Measurements from ENCODE around the gene FABP1. TPM values are rescaled to one million over a fixed set of nuclear protein-coding genes. Genes with fewer than 3 reads are reported as not detected.

The FABP1 gene
- total RNA-seq, 6 donors from 2014 or later = 0.67 to 1.0 TPM; not detected in 4

DNA sequence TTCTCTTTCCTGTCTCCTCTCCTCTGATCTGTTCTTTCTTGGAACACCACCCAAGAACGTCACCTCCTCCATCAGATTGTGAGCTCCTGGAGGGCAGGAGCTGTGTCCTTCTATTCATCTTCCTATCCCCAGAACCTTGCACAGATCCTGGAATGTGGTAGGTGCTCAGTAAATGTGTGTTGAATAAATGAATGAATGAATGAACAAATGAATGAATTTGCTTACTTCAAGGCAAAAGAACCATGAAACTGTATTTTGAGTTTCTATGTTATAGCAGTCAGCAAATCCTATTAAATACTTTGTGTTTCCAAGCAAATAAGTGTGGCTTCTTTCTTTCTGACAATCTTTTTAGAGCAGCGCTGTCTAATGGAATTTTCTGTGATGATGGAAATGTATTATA, 14.8 kb downstream of the FABP1 start:
- H3K27ac ChIP-seq = no peak overlapping the region
- no peak for DNase-seq
- no peak for ATAC-seq (ENCODE audit: low FRiP score in 2 of 2)
- TF ChIP-seq POLR2AphosphoS5 (IDR thresholded peaks at IDR 0.05) (no peak), CTCF (IDR thresholded peaks at IDR 0.05) (no peak)
- H3K4me3 ChIP-seq = no peak overlapping the region
- no peaks in the 10 kb centered on the region for H3K4me1 ChIP-seq
- H3K27me3 ChIP-seq = no peaks in the 10 kb centered on the region
- H3K9me3 ChIP-seq = no peaks in the 10 kb centered on the region
- 69 to 87% methylated on average over 2 of the region's 2 CpGs for WGBS, 2 donors
- no peaks in the 10 kb centered on the region for H3K36me3 ChIP-seq

- Histone ChIP-seq H3K27me3 (no peaks in the 10 kb centered on the region), H3K4me1 (no peaks in the 10 kb centered on the region), H3K4me3 (no peak overlapping the region), H3K9me3 (no peaks in the 10 kb centered on the region), H3K36me3 (no peaks in the 10 kb centered on the region), H3K27ac (no peak overlapping the region)
- no peak for ATAC-seq (ENCODE audit: low FRiP score in 2 of 2)
- DNase-seq = no peak
- TF ChIP-seq EP300 (IDR thresholded peaks at IDR 0.05) = no peak
- no peak for TF ChIP-seq POLR2A (IDR thresholded peaks at IDR 0.05)
- TF ChIP-seq POLR2AphosphoS5 (IDR thresholded peaks at IDR 0.05) = no peak
- TF ChIP-seq CTCF (IDR thresholded peaks at IDR 0.05) = no peak
- WGBS, 2 donors = 67% methylated on average over 2 of the region's 2 CpGs
Measured at GRCh38 chr2:88110830-88111229, 17.0 kb downstream of the FABP1 start.

DNA sequence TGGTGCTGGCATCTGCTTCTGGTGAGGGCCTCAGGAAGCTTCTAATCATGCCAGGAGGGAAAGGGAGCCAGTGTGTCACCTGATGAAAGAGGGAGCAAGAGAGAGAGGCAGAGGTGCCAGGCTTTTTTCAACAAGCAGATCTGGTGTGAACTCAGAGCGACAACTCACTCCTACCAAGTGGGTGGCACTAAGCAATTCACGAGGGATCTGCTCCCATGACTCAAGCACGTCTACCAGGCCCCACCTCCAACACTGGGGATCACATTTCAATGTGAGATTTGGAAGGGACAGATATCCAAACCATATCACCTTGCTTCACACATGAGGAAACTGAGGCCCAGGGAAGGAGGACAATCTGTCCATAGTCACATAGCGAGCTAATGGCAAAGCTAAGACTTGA, 19.1 kb downstream of the FABP1 start:
- DNase-seq = no peak
- TF ChIP-seq EP300 (IDR thresholded peaks at IDR 0.05) (no peak), CTCF (IDR thresholded peaks at IDR 0.05) (no peak), POLR2AphosphoS5 (IDR thresholded peaks at IDR 0.05) (no peak), POLR2A (IDR thresholded peaks at IDR 0.05) (no peak)

GRCh38 chr2:88100489-88100858, 27.4 kb downstream of the FABP1 start:
- H3K36me3 ChIP-seq = no peaks in the 10 kb centered on the region
- no peaks in the 10 kb centered on the region for H3K9me3 ChIP-seq
- H3K27me3 ChIP-seq = no peaks in the 10 kb centered on the region
- H3K27ac ChIP-seq = no peak overlapping the region
- H3K4me3 ChIP-seq = no peak overlapping the region
- DNase-seq (no peak), ATAC-seq (ENCODE audit: low FRiP score in 2 of 2) (no peak)
- 83 to 90% methylated on average over 3 of the region's 3 CpGs for WGBS, 2 donors
- H3K4me1 ChIP-seq = no peaks in the 10 kb centered on the region
- no peak for TF ChIP-seq POLR2AphosphoS5 (IDR thresholded peaks at IDR 0.05)
- TF ChIP-seq EP300 (IDR thresholded peaks at IDR 0.05) = no peak
- TF ChIP-seq CTCF (IDR thresholded peaks at IDR 0.05) = no peak
- no peak for TF ChIP-seq POLR2A (IDR thresholded peaks at IDR 0.05)

More for the DNA sequence above, 19.1 kb downstream of the FABP1 start:
- no peak for ATAC-seq (ENCODE audit: low FRiP score in 2 of 2)
- H3K36me3 ChIP-seq = no peaks in the 10 kb centered on the region
- no peak overlapping the region for H3K4me3 ChIP-seq
- H3K27me3 ChIP-seq = no peaks in the 10 kb centered on the region
- 81 to 87% methylated on average over 4 of the region's 4 CpGs for WGBS, 2 donors
- H3K27ac ChIP-seq = no peak overlapping the region
- no peaks in the 10 kb centered on the region for H3K9me3 ChIP-seq
- H3K4me1 ChIP-seq = no peaks in the 10 kb centered on the region

DNA sequence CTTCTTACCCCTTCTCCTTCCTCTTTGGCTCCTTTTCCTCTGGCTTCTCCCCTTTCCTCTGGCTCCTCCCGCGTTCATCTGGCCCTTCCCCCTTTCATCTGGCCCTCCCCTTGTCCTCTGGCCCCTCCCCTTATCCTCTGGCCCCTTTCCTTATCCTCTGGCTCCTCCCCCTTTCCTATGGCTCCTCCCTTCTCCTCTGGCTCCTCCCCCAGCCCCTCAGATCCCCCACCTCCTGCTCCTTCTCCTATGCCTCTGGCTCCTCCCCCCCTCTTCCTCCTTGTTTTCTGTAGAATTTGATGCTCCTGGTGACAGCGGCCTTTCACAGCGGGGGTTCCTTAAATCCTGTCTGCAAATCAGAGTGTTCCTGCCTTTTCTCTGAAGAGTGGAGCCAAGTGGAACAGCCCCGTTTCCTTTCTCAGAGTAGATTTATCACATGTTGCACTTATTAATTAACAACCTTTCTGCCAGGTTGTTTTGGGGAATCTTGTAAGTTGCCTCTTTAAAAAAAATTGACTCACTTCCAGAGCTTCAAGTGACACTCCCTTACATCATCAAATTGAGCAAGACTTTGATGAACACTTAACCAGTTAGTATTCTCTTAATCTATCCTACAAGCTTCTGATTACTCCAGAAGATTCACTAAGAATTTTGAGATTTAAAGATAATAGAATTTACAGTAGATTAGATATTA, 27.9 kb downstream of the FABP1 start:
- WGBS, 2 donors = 35 to 49% methylated on average over 5 of the region's 5 CpGs
- no peak overlapping the region for H3K27ac ChIP-seq
- TF ChIP-seq POLR2AphosphoS5 (IDR thresholded peaks at IDR 0.05) (no peak), EP300 (IDR thresholded peaks at IDR 0.05) (no peak), POLR2A (IDR thresholded peaks at IDR 0.05) (no peak), CTCF (IDR thresholded peaks at IDR 0.05) (no peak)

More for the DNA sequence above, 27.9 kb downstream of the FABP1 start:
- Histone ChIP-seq H3K27me3 (no peaks in the 10 kb centered on the region), H3K4me3 (no peak overlapping the region), H3K4me1 (no peaks in the 10 kb centered on the region), H3K36me3 (no peaks in the 10 kb centered on the region), H3K9me3 (no peaks in the 10 kb centered on the region)
- no peak for DNase-seq
- peak in 1 of 2 donors; percentile 46 for ATAC-seq (ENCODE audit: low FRiP score in 2 of 2)

Data from upper lobe of left lung (tissue), 6 donors.